GM18519 (cell line): ENCODE measurements around the gene ATP5MG.
A peak's percentile ranks its signal among the peaks of the same experiment; 100 is the strongest.

ENCODE experiments used
- ATAC-seq: cut with Tn5 transposase; IDR thresholded peaks from one replicate; pipeline ENCODE4 v1.9.1; 2021; ENCODE audit warnings: mild to moderate bottlenecking, moderate library complexity; ENCODE audit not compliant: unreplicated experiment, low FRiP score

ATP5MG gene

GRCh38 chr11:118439646-118440045, 38.2 kb downstream of the ATP5MG start:
- ATAC-seq, result no peak

GRCh38 chr11:118441770-118442275, 40.4 kb downstream of the ATP5MG start:
- ATAC-seq, result no peak

GRCh38 chr11:118442301-118442700, 40.9 kb downstream of the ATP5MG start:
- ATAC-seq, result no peak

GRCh38 chr11:118442908-118443589, 41.6 kb downstream of the ATP5MG start:
- ATAC-seq, result no peak

- ATAC-seq, result no peak
Measured at GRCh38 chr11:118443590-118444218, 42.3 kb downstream of the ATP5MG start.

- no peak for ATAC-seq
Measured at GRCh38 chr11:118447423-118447822, 46.0 kb downstream of the ATP5MG start.

- ATAC-seq, result peak; percentile 50
Measured at GRCh38 chr11:118448294-118448693, 46.9 kb downstream of the ATP5MG start.

- ATAC-seq, result no peak
Measured at GRCh38 chr11:118449316-118449918, 48.0 kb downstream of the ATP5MG start.

GRCh38 chr11:118450451-118450850, 49.0 kb downstream of the ATP5MG start:
- no peak for ATAC-seq
